Calu3 (cell line): ENCODE data around the gene PARP9. TPM values are rescaled to one million over a fixed set of nuclear protein-coding genes. Genes with fewer than 3 reads are reported as not detected.
A peak's percentile ranks its signal among the peaks of the same experiment; 100 is the strongest.

Source experiments
- BruUV-seq: library from RNA; stranded (reverse); fragments of 400-500 nt; replicated peaks from 2 replicates; lab custom pipeline; 2021; lab: Mats Ljungman, UMichigan
- CTCF ChIA-PET: fragments of 300-600 bp; sonication (Branson Sonifier 250); formaldehyde crosslinking; loops from one replicate; lab custom pipeline; 2022; ENCODE audit warnings: antibody characterized with exemption; lab: Charles Lee
- DNase-seq: peaks from one replicate; pipeline ENCODE4 v3.0.0; 2022
- H3K27ac Mint-ChIP-seq: one replicate; pipeline ENCODE4 v1.8.0; 2022; ENCODE audit warnings: mixed read lengths; ENCODE audit not compliant: unreplicated experiment
- H3K27me3 Mint-ChIP-seq: one replicate; pipeline ENCODE4 v1.8.0; 2022; ENCODE audit warnings: mixed read lengths; ENCODE audit not compliant: unreplicated experiment
- H3K36me3 Mint-ChIP-seq: one replicate; pipeline ENCODE4 v1.8.0; 2022; ENCODE audit warnings: mild to moderate bottlenecking, moderate library complexity, mixed read lengths; ENCODE audit not compliant: insufficient read depth, unreplicated experiment
- H3K4me1 Mint-ChIP-seq: one replicate; pipeline ENCODE4 v1.8.0; 2022; ENCODE audit warnings: mild to moderate bottlenecking, low read depth, mixed read lengths; ENCODE audit not compliant: unreplicated experiment
- H3K4me3 Mint-ChIP-seq: one replicate; pipeline ENCODE4 v1.8.0; 2022; ENCODE audit warnings: mild to moderate bottlenecking, low read depth, moderate library complexity, mixed read lengths; ENCODE audit not compliant: unreplicated experiment
- H3K9me3 Mint-ChIP-seq: one replicate; pipeline ENCODE4 v1.8.0; 2022; ENCODE audit warnings: low read depth, mixed read lengths; ENCODE audit not compliant: unreplicated experiment
- intact Hi-C: fragments of 100-400 bp; cut with micrococcal nuclease; formaldehyde crosslinking; loops from one replicate; pipeline ENCODE4 v1.10.0; 2022; ENCODE audit not compliant: unreplicated experiment
- total RNA-seq: library from RNA; stranded (reverse); gene quantifications from 2 replicates; pipeline ENCODE4 v1.2.3, GENCODE V29; 2022
- TF ChIP-seq, protein P1 (sequence below): fragments of 200-600 bp; IDR thresholded peaks from one replicate; pipeline ENCODE4 v1.8.0; 2022; ENCODE audit warnings: antibody characterized with exemption; ENCODE audit not compliant: unreplicated experiment

PARP9 gene
- total RNA-seq, 1 experiment from 2014 or later: 71.2 TPM

DNA sequence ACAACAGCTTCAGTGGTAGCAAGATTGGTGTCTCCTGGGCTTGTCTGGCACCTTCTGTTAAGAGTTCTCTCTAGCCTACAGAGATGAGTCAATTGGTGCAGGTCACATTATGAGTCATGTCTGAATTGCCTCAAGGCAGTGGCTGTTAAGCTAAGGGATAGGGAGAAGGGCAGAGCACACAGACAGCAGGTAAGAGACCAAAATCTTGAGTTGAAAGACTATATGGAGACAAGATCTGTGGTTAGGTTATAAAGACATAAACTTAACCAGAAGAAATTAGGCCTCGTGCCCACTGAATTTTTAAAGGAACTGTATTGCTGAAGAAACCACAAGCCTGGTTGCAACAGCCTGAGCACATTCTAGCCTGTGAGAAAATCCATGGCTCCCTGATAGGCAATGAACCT is 30.2 kb downstream of the PARP9 start:
- Mint-ChIP-seq H3K9me3 (no peaks in the 10 kb centered on the region), H3K4me1 (peaks cover 14% of the 10 kb centered on the region), H3K27me3 (no peaks in the 10 kb centered on the region), H3K36me3 (peaks cover 7% of the 10 kb centered on the region), H3K27ac (peak overlapping the region; percentile 31), H3K4me3 (no peak overlapping the region)
- DNase-seq: peak; percentile 33
- BruUV-seq: no TSS peak
- TF ChIP-seq, protein P1, sequence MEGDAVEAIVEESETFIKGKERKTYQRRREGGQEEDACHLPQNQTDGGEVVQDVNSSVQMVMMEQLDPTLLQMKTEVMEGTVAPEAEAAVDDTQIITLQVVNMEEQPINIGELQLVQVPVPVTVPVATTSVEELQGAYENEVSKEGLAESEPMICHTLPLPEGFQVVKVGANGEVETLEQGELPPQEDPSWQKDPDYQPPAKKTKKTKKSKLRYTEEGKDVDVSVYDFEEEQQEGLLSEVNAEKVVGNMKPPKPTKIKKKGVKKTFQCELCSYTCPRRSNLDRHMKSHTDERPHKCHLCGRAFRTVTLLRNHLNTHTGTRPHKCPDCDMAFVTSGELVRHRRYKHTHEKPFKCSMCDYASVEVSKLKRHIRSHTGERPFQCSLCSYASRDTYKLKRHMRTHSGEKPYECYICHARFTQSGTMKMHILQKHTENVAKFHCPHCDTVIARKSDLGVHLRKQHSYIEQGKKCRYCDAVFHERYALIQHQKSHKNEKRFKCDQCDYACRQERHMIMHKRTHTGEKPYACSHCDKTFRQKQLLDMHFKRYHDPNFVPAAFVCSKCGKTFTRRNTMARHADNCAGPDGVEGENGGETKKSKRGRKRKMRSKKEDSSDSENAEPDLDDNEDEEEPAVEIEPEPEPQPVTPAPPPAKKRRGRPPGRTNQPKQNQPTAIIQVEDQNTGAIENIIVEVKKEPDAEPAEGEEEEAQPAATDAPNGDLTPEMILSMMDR: no peak
- intact Hi-C loops: no loop called here
- CTCF ChIA-PET: interaction anchor here (0.6 to 1.1 kb wide), 2 partner anchors 19 to 589 kb away, joined by 3 to 4 read pairs; partner anchors contain the start of gene KPNA1

DNA sequence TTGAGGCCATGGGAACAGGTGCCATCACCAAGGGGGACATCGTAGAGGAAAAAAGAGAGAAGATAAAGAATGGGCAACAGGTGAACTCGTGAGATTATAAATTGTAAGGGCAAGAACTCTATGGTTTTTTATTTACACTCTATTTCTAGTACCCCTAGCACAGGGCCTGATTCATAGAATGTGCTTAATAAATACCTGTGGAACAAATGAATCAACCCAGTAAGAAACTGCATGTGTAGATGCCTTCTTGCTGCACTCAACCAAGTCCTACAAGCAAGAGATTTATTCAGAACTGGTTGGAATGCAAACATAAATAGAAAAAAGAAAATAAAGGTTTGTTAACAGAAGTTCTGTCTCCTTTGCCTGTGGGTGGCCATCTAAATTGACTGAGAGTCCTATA is 30.6 kb downstream of the PARP9 start:
- Mint-ChIP-seq H3K4me1 (peaks cover 14% of the 10 kb centered on the region), H3K36me3 (peaks cover 7% of the 10 kb centered on the region), H3K27me3 (no peaks in the 10 kb centered on the region), H3K27ac (peak overlapping the region; percentile 31), H3K4me3 (no peak overlapping the region), H3K9me3 (no peaks in the 10 kb centered on the region)
- TF ChIP-seq, protein P1: no peak
- intact Hi-C loops: no loop called here
- CTCF ChIA-PET: interaction anchor here (0.6 to 1.1 kb wide), 2 partner anchors 19 to 589 kb away, joined by 3 to 4 read pairs; partner anchors contain the start of gene KPNA1
- no TSS peak for BruUV-seq
- DNase-seq: no peak

DNA sequence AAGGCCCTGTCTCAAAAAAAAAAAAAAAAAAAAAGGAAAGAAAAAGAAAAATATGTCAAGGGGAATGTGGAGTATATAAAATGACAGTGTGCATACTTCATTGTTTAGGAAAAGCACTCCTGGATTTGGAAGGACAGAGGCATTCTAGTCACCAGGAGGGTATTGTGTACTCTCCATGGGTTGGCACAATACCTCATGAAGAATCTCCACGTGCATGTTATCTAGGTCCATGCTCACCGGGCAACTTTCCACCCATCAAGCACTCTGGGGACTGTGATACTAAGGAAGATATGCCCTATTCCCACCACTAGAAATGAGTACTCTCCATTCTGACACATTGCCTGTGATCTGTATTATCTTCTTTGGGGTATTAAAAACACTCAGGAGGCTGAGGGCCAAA is 33.9 kb downstream of the PARP9 start:
- Mint-ChIP-seq H3K4me1 (peaks cover 14% of the 10 kb centered on the region), H3K4me3 (no peak overlapping the region), H3K27ac (no peak overlapping the region), H3K27me3 (no peaks in the 10 kb centered on the region), H3K9me3 (no peaks in the 10 kb centered on the region), H3K36me3 (peaks cover 7% of the 10 kb centered on the region)
- DNase-seq: no peak
- intact Hi-C loops: no loop called here
- BruUV-seq: no TSS peak
- CTCF ChIA-PET: no interaction called here
- TF ChIP-seq, protein P1: no peak

DNA sequence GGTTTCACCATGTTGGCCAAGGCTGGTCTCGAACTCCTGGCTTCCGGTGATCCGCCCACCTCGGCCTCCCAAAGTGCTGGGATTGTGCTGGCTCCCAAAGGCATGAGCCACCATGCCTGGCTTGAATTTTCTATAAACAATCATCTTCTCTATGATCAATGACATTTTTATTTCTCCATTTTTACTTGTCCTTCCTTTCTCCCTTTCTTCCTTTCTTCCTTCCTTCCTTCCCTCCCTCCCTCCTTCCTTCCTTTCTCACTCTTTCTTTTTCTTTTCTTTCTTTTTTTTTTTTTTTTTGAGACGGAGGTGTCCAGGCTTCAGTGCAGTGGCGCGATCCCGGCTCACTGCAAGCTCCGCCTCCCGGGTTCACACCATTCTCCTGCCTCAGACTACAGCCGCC is 40.8 kb downstream of the PARP9 start:
- intact Hi-C loops: no loop called here
- Mint-ChIP-seq H3K4me1 (peaks cover 7% of the 10 kb centered on the region), H3K36me3 (no peaks in the 10 kb centered on the region), H3K27me3 (no peaks in the 10 kb centered on the region), H3K27ac (no peak overlapping the region), H3K9me3 (peaks cover 3% of the 10 kb centered on the region), H3K4me3 (no peak overlapping the region)
- no peak for DNase-seq
- CTCF ChIA-PET: no interaction called here
- TF ChIP-seq, protein P1: no peak
- BruUV-seq: no TSS peak
